HG02885 (cell line): ENCODE measurements around the gene CERS3.

ENCODE experiments used
- ATAC-seq: cut with Tn5 transposase; IDR thresholded peaks from one replicate; pipeline ENCODE4 v1.9.1; 2021; ENCODE audit warnings: mild to moderate bottlenecking; ENCODE audit not compliant: unreplicated experiment, poor library complexity

CERS3 gene

DNA sequence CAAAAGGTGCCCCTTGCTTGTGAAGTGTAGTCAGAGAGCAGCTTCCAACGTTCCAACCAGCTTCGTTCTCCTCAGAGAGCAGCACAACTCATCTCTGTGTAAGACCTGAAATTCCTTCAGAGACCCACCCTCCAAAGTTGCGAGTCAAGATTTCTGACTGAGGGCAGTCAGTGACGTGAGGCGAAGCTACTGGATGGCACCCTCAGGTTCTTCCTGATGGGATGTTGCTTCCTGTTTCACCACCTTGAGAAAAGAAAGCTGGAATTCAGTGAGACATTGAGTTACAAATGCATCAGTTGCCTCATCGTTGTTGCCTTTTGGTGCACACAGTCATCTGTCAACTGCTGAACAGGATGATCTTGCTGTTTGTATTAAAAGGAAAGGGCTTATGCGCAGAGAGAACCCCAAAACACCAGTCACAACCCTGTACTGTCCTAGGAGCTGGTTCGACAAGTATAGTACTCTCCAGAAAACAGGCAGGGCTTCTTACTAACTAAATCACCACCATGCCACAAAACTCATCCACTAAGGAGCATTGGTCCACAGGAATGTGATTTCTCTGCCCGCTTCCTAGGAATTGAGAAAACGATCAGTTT lies at the start of gene CERS3:
CERS3 (minus strand) TSS at position 118 of the 596 bp plus-strand sequence. CDS start 27,101 bp downstream, outside the sequence.
- ATAC-seq, result no peak

DNA sequence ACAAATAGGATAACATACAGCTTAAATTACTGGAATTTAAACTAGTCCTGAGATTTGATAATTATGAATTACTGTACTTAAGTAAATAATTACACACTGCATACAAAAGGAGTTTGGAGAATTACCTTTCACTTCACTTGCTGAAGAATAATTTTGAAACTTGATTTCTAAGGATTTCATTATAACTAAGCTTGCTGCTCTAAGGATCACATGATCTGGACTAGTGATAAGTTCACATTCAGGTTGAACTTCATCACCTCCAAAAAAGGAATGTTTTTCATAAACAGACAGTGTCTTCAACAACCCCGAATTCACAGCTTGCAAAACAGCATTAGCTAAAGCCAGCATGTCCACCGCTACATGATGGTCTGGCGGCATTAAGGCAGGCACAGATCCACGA lies 44.8 kb upstream of the CERS3 start:
- ATAC-seq, result no peak

DNA sequence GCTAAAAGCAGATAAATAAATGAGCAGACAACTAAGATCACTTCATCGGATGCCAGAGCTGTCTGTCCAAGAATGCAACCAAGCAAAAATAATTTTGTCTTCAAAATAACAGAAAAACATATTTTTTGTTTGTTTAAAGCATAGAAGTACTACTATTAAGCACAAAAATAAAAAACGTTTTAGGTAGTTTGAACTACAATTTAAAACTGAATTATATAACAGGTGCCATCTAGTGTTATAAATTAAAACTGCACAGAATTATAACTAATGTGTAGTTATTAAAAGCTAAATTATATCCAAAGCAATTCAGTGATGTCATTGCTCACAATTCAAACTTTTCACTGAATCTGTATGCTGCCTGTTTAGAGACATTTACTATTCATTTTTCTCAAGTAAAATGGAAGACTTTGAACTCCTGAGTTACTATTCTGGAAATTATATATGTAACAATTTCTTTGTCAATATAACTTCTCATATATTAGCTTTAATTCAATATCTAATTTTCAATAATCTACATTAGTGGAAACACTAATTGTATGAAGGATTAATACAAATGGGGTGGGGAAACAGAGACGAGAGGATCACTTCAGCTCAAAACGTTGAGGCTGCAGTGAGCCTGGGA lies 43.7 kb upstream of the CERS3 start:
- no peak for ATAC-seq

DNA sequence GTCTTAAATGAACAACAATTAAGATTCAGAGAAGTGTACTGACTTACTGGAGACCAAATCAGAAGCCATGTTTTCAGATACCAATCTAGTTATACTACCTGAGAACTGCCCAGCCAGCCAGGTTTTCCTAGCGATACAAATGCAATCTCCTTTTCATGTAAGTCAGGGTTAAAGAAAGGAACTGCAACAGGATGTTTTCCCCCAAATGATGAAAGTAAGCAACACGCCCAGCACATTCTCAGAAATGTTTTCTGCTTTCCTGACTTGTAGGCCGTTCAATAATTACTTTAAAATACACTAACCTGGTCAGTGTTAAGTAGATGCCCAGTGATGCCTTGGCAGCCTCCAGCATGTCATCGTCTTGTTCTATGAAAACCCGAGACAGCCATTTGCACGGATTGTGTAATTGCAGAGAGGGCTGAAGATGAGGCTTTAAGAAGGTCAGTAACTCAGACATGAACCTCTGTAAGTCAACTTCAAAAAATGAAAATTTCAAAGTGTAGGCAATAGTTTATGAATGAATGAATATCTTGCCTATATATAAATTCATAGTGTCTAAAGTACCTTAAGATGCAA lies 42.9 kb upstream of the CERS3 start:
- ATAC-seq, result no peak

DNA sequence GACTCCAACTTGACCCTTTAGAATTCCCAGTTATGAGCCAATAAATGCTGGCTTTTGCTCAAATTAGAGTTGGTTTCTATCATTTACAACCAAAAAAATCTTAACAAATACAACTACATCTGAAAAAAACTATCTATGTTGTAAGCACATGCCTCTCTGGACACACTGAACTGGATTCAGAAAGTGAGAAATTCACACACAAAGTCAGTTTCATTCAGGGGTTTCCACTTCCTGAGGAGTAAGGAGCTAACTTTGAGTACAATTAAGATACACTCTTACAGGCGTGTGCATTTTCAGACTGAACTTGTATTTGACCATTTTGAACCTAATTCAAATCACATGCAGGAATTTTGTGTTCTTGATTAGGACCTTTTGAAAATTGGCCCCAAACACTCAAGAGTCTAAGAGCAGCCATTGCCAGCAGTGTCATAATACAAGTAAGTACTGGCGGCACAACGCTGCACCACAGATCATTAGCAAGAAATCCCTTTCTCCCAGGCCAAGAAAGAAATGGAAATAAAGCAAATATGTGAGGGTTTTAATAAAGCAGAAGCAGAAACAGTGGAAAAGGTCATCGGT lies 42.1 kb upstream of the CERS3 start:
- ATAC-seq, result peak; percentile 74

DNA sequence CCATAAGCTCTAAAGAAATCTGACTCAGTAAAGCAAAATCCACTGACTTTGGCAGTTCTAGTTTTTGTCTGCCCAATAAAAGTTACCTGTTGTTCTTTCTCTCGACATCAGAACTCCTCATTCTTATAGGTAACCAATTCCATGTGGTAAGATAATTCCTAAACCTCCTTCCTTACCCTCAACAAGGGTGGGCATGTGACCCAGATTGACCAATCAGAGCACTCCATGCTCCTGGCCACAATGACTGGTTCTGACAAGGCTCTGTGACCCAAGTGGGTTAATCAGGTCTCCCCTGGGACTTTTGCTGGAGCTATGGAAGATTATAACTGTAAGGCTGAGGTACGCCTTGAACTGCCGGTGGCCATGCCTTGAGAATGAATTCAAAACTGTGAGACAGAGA lies 41.5 kb upstream of the CERS3 start:
- peak; percentile 11 for ATAC-seq

DNA sequence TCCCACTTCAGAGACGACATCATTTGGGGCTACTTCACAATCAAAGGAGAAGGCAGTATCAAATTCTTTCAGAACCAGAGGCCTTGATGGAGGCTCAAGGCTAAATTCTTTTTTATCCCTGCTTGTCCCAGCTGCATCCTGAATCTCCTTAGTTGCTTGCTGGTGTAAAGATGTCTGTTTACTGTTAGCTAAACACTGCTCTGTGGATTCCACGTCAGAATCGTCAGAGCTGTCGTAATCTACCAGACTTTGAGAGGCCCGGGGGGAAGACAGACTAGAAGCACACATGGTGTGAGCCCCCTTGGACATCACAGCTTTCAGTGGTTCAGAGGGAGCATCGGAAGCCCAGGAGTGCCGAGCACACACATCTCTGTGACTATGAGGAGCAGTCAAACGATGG lies 40.6 kb upstream of the CERS3 start:
- ATAC-seq, result no peak

DNA sequence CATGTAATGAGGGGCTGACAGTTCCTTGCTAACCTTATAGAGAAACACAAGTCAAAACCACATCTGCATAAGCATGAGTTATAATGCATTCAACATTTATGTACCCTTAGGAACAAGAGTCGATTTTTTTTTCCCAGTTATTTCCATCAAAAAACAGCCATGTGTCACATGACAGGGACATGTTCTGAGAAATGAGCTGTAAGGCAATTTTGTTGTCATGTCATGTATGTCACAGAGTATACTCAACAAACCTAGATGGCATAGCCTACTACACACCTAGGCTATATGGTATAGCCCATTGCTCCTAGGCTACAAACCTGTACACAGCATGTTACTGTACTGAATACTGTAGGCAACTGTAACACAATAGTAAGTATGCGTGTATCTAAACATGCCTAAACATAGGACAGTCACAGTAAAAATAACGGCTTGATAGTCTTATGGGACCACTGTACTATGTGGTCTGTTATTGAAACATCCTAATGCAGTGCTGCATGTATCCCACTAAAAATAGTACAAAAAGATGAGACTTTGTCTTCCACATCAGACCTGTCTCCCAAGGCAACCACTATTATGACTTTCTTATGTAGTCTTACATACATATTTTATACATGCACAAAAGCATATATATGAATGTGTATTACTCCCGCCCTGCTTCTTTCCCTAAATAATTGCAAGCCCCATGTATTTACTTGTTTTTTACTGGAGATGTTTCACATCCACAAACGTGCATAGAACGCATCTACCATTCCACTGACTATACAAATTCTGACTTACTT lies 38.3 kb upstream of the CERS3 start:
- ATAC-seq, result no peak

DNA sequence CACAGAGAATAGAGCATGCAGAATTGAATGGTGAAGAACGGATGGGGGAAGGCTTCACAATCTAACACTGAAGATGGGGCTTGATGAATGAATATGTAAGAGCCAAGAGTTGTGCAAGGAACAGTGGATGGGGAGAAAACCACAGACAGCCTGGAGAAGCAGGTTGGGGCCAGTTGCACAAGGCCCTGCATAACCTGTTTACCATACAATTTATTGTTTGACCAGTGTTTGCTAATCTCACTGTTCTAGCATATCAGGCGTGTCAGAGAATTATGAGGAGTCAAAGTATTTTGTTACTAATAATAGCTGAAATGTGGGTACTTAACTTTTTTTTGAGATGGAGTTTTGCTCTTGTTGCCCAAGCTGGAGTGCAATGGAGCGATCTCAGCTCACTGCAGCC lies 36.8 kb upstream of the CERS3 start:
- ATAC-seq, result no peak

DNA sequence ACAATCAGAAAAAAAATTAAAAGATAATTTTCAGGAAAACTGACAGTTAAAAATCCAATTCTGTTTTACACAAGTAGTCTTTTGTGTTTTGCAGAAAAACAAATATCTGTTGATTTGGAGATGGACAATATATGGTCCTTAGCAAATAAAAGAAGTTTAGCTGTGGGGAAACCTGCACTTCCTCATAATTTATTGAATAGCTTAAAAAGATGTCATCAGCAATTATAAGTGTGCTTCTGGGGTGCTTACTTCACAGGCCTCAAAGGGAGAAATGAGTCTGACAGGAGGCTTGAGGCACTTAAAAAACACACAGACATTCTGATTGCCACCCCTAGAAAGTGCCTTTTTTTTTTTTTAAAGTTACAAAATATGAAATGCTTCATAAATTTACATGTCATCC lies 31.6 kb upstream of the CERS3 start:
- ATAC-seq, result no peak

DNA sequence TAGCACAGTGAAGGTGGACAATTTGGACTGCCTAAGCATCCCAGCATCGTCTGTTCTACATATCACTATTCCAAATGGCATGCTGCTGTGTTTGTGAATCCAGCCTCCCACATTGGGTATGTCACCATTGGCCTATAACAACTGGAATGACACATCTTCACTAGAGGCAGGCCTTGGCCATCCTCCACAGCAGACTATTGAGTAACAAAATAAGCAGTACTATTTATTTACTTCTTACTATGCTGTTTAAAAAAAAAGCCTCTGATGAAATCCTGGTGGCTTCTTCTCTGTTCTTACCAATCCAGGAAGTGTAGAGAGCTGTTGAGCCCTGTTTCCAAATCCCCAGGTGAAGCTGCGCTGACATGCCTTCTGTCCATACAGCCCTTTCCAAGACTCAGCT lies 30.6 kb upstream of the CERS3 start:
- no peak for ATAC-seq

DNA sequence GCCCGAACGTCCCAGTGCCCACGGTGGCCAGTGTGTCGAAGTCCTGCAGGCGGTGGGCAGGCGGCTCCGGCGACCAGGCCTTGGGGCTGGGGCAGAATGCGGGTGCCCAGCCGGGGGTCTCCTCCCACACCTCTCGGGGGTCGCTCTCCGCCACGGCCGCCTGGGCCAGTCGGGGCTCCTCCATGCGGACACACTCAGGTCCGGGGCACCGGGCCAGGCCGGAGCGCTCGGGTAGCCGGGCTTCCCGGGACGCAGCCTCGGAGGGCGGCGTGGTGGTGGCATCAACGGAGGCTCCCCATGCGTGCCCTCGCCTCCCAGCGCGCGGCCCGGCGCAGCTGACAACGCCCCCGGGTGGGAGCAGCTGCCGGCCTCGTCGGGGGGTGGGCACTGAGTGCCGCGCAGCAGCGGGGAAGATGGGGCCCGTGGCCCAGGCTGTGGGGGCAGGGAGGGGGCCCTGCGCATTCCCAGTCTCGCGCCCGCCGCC lies 30.1 kb upstream of the CERS3 start:
- no peak for ATAC-seq

DNA sequence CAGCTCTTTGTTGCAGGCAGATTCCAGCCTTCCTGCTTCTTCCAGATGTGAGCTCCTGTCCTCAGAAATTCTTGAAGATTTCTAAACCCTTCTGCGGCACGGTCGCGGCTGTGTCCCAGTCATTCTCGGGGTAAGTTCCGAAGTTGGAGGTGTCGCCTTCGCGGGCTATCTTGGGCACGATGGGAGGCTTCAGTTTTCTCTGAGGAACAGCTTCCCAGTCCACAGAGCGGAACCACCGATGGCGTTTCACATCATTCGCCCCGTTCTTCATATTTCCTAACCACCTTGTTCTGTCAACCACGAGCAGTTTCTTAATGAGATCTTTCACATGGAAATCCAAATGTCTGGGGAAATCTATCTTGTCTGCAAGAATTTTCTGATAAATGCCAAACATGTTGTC lies 24.7 kb upstream of the CERS3 start:
- ATAC-seq, result no peak

DNA sequence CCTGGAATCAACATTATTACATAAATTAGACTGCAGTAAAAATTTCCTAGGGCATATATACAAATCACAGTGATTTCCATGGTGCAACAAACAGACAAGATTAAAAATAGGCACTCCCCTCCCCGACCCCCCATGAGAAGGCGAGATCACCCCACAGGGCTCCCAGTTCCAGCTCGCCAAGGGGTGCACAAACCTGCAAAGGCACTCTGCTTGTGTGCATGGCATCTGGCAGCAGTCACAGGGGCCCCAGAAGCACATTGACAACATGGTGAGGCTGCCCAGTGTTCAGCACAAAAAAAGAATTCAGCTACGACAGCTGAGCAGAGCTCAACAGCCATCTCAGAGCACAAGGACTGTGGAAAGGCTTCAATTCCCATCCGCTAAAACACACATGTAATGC lies 19.2 kb upstream of the CERS3 start:
- no peak for ATAC-seq

DNA sequence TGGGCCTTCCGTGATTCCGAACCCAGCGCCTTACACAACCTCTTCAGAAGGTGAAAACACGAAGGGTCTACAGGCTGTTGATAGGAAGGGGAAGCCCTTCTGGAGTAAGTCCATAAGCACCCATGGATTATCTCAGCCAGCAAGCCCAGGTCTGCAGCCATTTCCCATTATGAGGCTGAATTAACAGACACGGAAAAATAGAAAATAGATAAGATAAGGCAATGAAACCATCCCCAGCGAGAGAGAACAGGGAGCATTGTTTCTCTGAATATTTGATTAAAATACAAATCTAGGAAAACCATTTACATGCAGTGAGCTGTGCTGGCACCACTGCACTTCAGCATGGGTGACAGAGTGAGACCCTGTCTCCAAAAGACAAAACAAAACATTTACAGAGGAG lies 16.2 kb upstream of the CERS3 start:
- ATAC-seq, result no peak

DNA sequence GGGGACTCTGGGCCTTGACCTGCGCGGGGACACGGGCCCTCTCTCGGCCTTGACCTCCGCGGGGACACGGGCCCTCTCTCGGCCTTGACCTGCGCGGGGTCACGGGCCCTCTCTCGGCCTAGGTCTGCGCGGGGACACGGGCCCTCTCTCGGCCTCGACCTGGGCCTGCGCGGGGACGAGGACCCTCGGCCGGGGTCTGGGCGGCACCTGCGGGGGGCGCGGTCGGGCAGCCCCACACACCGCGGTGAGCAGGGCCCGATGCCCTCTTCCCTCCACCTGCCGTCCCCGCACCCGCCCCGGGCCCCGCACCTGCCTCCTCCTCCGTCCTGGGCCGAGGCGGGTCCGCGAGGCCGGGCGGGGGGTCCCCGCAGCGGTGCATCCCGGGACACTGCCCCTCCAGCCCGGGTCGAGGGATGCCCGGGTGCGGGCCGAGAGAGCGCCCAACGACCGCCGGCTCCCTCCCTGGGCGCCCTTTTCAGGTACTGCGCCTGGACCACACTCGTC lies 15.6 kb upstream of the CERS3 start:
- no peak for ATAC-seq

DNA sequence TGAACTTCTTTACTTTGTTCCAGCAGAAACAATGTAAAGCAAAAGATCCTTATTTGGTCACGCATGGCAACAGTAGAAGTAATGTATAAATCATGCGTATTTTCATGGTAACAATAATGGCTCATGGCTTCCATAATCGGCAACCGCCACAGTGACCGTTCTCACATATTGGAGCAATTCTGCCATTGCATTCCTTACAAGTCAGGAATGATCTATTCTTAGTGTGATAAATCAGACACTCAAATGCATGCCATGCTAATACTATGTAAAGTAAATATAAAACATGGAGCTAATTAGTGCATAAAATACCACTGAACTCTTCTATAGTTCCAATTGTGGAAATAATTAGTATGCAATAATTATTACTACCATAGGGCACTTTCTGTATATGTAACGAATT lies 13.5 kb upstream of the CERS3 start:
- no peak for ATAC-seq

DNA sequence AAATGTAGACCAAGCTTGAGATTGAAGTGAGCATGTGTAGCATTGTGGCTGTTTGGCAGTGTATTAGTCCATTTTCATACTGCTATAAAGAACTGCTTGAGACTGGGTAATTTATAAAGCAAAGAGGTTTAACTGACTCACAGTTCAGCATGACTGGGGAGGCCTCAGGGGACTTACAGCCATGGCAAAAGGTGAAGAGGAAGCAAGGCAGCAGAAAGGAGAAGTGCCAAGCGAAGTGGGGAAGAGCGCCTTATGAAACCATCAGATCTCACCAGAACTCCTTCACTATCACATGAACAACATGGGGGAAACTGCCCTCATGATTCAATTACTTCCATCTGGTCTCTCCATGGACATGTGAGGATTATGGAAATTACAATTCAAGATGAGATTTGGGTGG lies 8.6 kb upstream of the CERS3 start:
- ATAC-seq, result peak; percentile 71

DNA sequence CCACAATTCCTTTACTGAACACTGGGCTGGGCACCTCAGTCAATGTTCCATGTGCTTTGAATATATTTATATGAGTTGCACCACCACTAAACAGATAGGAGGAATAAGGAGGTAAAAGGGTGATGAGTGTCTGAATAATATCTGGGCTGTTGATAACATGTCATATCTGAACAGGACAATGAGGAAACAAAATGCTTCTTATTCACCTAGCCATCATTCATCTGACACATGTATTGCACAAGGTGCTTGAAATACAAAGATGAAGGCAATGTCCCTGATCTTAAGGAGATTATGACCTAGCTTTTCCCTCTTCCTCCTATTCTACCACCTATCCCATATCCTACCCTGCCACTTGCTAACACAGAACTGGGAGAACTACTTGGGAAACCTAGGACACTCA lies 8.0 kb upstream of the CERS3 start:
- no peak for ATAC-seq

DNA sequence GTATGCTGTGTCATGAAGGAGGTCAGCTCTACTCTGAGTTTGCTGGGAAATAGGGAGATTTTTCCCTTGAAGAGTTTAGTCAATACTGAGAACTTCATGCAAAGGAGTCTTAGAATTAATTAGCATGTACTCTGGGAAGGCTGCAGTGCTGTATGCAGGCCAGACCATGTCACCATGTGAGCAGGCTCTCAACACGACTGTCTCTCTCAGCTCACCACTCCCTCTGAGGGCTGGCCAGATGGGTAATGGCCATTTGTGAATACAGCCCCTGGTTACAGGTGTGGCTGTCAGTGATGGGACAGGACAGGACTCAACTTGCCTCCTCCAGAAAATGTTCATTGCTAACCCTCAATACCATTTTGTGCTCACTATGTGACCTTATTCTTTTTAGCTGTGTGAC lies 5.1 kb upstream of the CERS3 start:
- no peak for ATAC-seq

DNA sequence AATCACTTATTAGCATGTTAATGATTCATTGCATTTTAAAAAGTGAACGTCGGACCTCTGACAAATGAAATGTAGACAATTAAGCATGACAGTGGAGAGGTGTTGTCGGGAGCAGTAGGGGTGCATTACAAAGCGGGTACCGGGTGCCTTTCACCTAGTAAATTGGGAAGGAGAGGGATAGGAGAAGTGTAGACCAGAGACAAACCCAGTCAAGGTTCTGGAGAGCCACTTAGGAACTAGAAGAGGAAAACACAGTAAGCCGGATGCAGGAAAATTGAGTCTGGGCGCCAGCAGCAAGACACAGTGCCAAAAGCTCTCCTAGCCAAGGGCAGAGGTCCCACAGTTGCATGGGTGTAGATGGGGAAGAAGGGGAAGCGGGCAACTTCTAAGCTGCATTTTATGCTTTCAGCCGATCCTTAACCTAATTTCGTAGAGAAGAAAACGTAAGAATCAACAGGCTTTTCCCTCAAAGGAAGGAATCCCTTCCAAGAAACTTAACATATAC lies 3.1 kb upstream of the CERS3 start:
- ATAC-seq, result no peak
